Endothelial cell of umbilical vein (primary cell): Measurements from ENCODE around the gene AGA. TPM values are rescaled to one million over a fixed set of nuclear protein-coding genes. Genes with fewer than 3 reads are reported as not detected.

Experiments
- BruUV-seq: library from RNA; stranded (reverse); fragments of 400-500 nt; replicated peaks from 2 replicates; lab custom pipeline; 2021; lab: Mats Ljungman, UMichigan
- CTCF ChIA-PET: fragments of 300-600, 350-600 bp; sonication (Branson Sonifier 250); formaldehyde crosslinking; loops from one replicate; lab custom pipeline; 2021; ENCODE audit warnings: antibody characterized with exemption, inconsistent platforms; lab: Charles Lee
- POLR2A ChIA-PET: fragments of 300-600, 350-600 bp; sonication (Branson Sonifier 250); formaldehyde crosslinking; loops from one replicate; lab custom pipeline; 2021; ENCODE audit warnings: antibody characterized with exemption, inconsistent platforms; lab: Charles Lee
- DNase-seq: peaks from one replicate; pipeline ENCODE4 v3.0.0-alpha.2; 2011; ENCODE audit warnings: low read depth, low spot score
- FAIRE-seq: peaks from 2 replicates; lab custom pipeline; 2011; peaks lifted over from hg19 to GRCh38; lab: Jason Lieb, UNC
- H2AFZ ChIP-seq: 2 replicates; pipeline ENCODE4 v1.6.0; 2012; ENCODE audit warnings: low read depth, low read length, control low read depth, inconsistent platforms
- H3K27ac ChIP-seq: 2 replicates; pipeline ENCODE4 v1.5.1; 2011; ENCODE audit warnings: low read depth, mild to moderate bottlenecking, control low read depth, low read length, moderate library complexity; ENCODE audit not compliant: insufficient read depth
- H3K27me3 ChIP-seq, 2 experiments: 2 replicates each; pipeline versions ENCODE4 v1.6.0 to v1.6.1; 2011; ENCODE audit warnings: low read length in 2 of 2, mixed read lengths in 1 of 2; ENCODE audit not compliant: control insufficient read depth in 2 of 2, insufficient read depth in 2 of 2
- H3K36me3 ChIP-seq, 2 experiments: 2 replicates in 1 of 2; 3 replicates in 1 of 2; pipeline ENCODE4 v1.5.1; 2011; ENCODE audit warnings: low read length in 2 of 2, mild to moderate bottlenecking in 1 of 2, moderate library complexity in 1 of 2; ENCODE audit not compliant: control insufficient read depth in 2 of 2, insufficient read depth in 2 of 2; ENCODE audit errors: extremely low read depth in 1 of 2
- H3K4me1 ChIP-seq: 3 replicates; pipeline ENCODE4 v1.5.1; 2011; ENCODE audit warnings: mild to moderate bottlenecking, low read length; ENCODE audit not compliant: control insufficient read depth, insufficient read depth; ENCODE audit errors: extremely low read depth
- H3K4me2 ChIP-seq: 2 replicates; pipeline ENCODE4 v1.6.1; 2011; ENCODE audit warnings: low read length, control low read depth, mixed read lengths; ENCODE audit not compliant: insufficient read depth
- H3K4me3 ChIP-seq, 3 experiments: fragments of 200-600 bp in 1 of 3; sonication (generic), shearing (Covaris generic) in 1 of 3; replicated peaks in 1 of 3; 2 replicates each; pipeline ENCODE4 v1.5.1; 2011 to 2016; ENCODE audit warnings: control low read depth in 3 of 3, low read length in 3 of 3, mild to moderate bottlenecking in 2 of 3, inconsistent platforms in 1 of 3, low read depth in 1 of 3, moderate library complexity in 1 of 3; ENCODE audit not compliant: insufficient read depth in 1 of 3
- H3K79me2 ChIP-seq: 2 replicates; pipeline ENCODE4 v1.6.0; 2012; ENCODE audit warnings: low read length, inconsistent platforms; ENCODE audit not compliant: control insufficient read depth, insufficient read depth
- H3K9ac ChIP-seq: replicated peaks from 2 replicates; pipeline ENCODE3; 2011; ENCODE audit warnings: low read length, control low read depth; ENCODE audit not compliant: insufficient read depth; ENCODE audit errors: extremely low read depth
- H3K9me1 ChIP-seq: replicated peaks from 3 replicates; pipeline ENCODE4 v1.6.0; 2011; ENCODE audit warnings: mild to moderate bottlenecking, low read length; ENCODE audit not compliant: control insufficient read depth, insufficient read depth; ENCODE audit errors: extremely low read depth
- H3K9me3 ChIP-seq: replicated peaks from 2 replicates; pipeline ENCODE4 v1.5.1; 2012; ENCODE audit warnings: low read length, inconsistent platforms; ENCODE audit not compliant: control insufficient read depth, insufficient read depth
- H4K20me1 ChIP-seq: replicated peaks from 2 replicates; pipeline ENCODE3; 2011; ENCODE audit warnings: mild to moderate bottlenecking, low read length; ENCODE audit not compliant: control insufficient read depth, insufficient read depth; ENCODE audit errors: extremely low read depth
- CTCF ChIP-seq, 2 donors: IDR thresholded peaks; 1 replicate in 1 of 2; 2 replicates in 1 of 2; pipeline ENCODE4 v1.5.1; 2011; ENCODE audit warnings: low read length in 2 of 2, mild to moderate bottlenecking in 2 of 2, moderate library complexity in 2 of 2, control low read depth in 1 of 2, inconsistent platforms in 1 of 2, low read depth in 1 of 2; ENCODE audit not compliant: insufficient read depth in 1 of 2; ENCODE audit errors: extremely low read depth in 1 of 2
- EZH2 ChIP-seq: IDR thresholded peaks from 2 replicates; pipeline ENCODE4 v1.6.1; 2012; ENCODE audit warnings: borderline replicate concordance, low read depth, mild to moderate bottlenecking, moderate library complexity, low read length, inconsistent platforms; ENCODE audit not compliant: severe bottlenecking
- FOS ChIP-seq: IDR thresholded peaks from 2 replicates; pipeline ENCODE4 v1.6.1; 2011; ENCODE audit warnings: mild to moderate bottlenecking, low read length, moderate library complexity, borderline replicate concordance; ENCODE audit not compliant: insufficient read depth
- GATA2 ChIP-seq: IDR thresholded peaks from 2 replicates; pipeline ENCODE4 v1.7.0; 2011; ENCODE audit warnings: low read depth, mild to moderate bottlenecking, moderate library complexity, mixed read lengths, low read length; ENCODE audit not compliant: insufficient read length, insufficient read depth
- JUN ChIP-seq: IDR thresholded peaks from 2 replicates; pipeline ENCODE4 v1.6.1; 2011; ENCODE audit warnings: borderline replicate concordance, low read depth; ENCODE audit not compliant: insufficient read length, insufficient read depth
- MAX ChIP-seq: IDR thresholded peaks from 2 replicates; pipeline ENCODE4 v1.6.1; 2011; ENCODE audit not compliant: insufficient read depth, insufficient read length
- MYC ChIP-seq: IDR thresholded peaks from one replicate; pipeline ENCODE4 v1.6.1; 2011; ENCODE audit warnings: mild to moderate bottlenecking, low read depth, low read length
- POLR2A ChIP-seq: IDR thresholded peaks from 2 replicates; pipeline ENCODE4 v1.6.1; 2012; ENCODE audit warnings: low read depth, mild to moderate bottlenecking, control low read depth, low read length
- POLR2AphosphoS5 ChIP-seq: IDR thresholded peaks from 2 replicates; pipeline ENCODE4 v1.6.1; 2012; ENCODE audit warnings: low read depth, mild to moderate bottlenecking, control low read depth, low read length, moderate library complexity; ENCODE audit not compliant: insufficient read depth
- dilution Hi-C: fragments of 300-500 bp; cut with MboI; formaldehyde crosslinking; loops from one replicate; pipeline ENCODE4 v1.15.0; 2019; ENCODE audit warnings: low sequenced_read_pairs; ENCODE audit not compliant: extremely low pct_ligation_motif_present
- intact Hi-C: fragments of 100-400 bp; cut with micrococcal nuclease; formaldehyde crosslinking; loops from one replicate; pipeline ENCODE4 v1.10.0; 2022
- polyA plus RNA-seq, 4 experiments: library from polyadenylated mRNA; depleted of rRNA in 3 of 4; stranded (reverse) in 3 of 4; unstranded in 1 of 4; fragments of >200 nt; gene quantifications; 2 replicates each; pipeline versions ENCODE4 v1.2.1 to v1.2.3, GENCODE V29; 2011 to 2012; ENCODE audit warnings: missing spikeins in 1 of 4
- total RNA-seq: library from RNA; stranded (reverse); gene quantifications from 2 replicates; pipeline ENCODE4 v1.2.3, GENCODE V29; 2021

Gene AGA
- total and polyA plus RNA-seq, 2 donors (not counting 3 experiments of a cell fraction or from before 2014, with no cell fraction given): 14.1 to 16.9 TPM

- H3K36me3 ChIP-seq: no peaks in the 10 kb centered on the region
- peak; percentile 21 for TF ChIP-seq FOS
- peak; percentile 45 for TF ChIP-seq JUN
- no peak for TF ChIP-seq POLR2AphosphoS5
- no peaks in the 10 kb centered on the region for H3K9me3 ChIP-seq
- ChIA-PET POLR2A (no interaction called here), CTCF (interaction anchor here (2.1 kb wide), 1 partner anchor 9 kb away, joined by 5 read pairs; no protein-coding TSS in a partner anchor)
- FAIRE-seq (peak; percentile 59), DNase-seq (peak; percentile 11)
- no TSS peak for BruUV-seq
- H3K27ac ChIP-seq: peak overlapping the region; percentile 51
- no peaks in the 10 kb centered on the region for H3K9me1 ChIP-seq
- H4K20me1 ChIP-seq: no peaks in the 10 kb centered on the region
- peaks cover 23% of the 10 kb centered on the region for H3K4me1 ChIP-seq
- H3K4me3 ChIP-seq: no peak overlapping the region
- H3K27me3 ChIP-seq: no peaks in the 10 kb centered on the region
- peak overlapping the region; percentile 51 for H2AFZ ChIP-seq
- dilution Hi-C loops: no loop called here
- H3K79me2 ChIP-seq: no peaks in the 10 kb centered on the region
- peak overlapping the region; percentile 47 for H3K4me2 ChIP-seq
- peak overlapping the region; percentile 9 for H3K9ac ChIP-seq
- intact Hi-C loops: no loop called here
Measured at GRCh38 chr4:177483271-177483670, 41.0 kb upstream of the AGA start.

GRCh38 chr4:177482367-177482766, 40.1 kb upstream of the AGA start:
- no peaks in the 10 kb centered on the region for H3K9me1 ChIP-seq
- no peaks in the 10 kb centered on the region for H3K79me2 ChIP-seq
- H3K36me3 ChIP-seq: no peaks in the 10 kb centered on the region
- H4K20me1 ChIP-seq: no peaks in the 10 kb centered on the region
- H3K4me3 ChIP-seq: no peak overlapping the region
- H3K4me1 ChIP-seq: peaks cover 23% of the 10 kb centered on the region
- H3K27me3 ChIP-seq: no peaks in the 10 kb centered on the region
- no peak overlapping the region for H3K9ac ChIP-seq
- no peak overlapping the region for H3K27ac ChIP-seq
- H2AFZ ChIP-seq: no peak overlapping the region
- no peak overlapping the region for H3K4me2 ChIP-seq
- BruUV-seq: no TSS peak
- H3K9me3 ChIP-seq: no peaks in the 10 kb centered on the region
- TF ChIP-seq GATA2: no peak
- TF ChIP-seq POLR2A: no peak
- TF ChIP-seq MYC: no peak
- TF ChIP-seq FOS: no peak
- TF ChIP-seq CTCF (IDR thresholded peaks at IDR 0.05; ENCODE audit: extremely low read depth in 1 of 2, insufficient read depth in 1 of 2, low read depth in 1 of 2, low read length in 2 of 2): no peak
- no peak for TF ChIP-seq EZH2
- TF ChIP-seq POLR2AphosphoS5: no peak
- TF ChIP-seq JUN: no peak
- no peak for TF ChIP-seq MAX
- intact Hi-C loops: no loop called here
- FAIRE-seq (no peak), DNase-seq (no peak)
- CTCF ChIA-PET: no interaction called here
- POLR2A ChIA-PET: no interaction called here
- dilution Hi-C loops: no loop called here
